CD8-positive, alpha-beta memory T cell (primary cell): ENCODE results near the gene COPB1. TPM values are rescaled to one million over a fixed set of nuclear protein-coding genes. Genes with fewer than 3 reads are reported as not detected.
A peak's percentile ranks its signal among the peaks of the same experiment; 100 is the strongest.

Experiments used
- CTCF ChIA-PET: fragments of 350-600 bp; sonication (Branson Sonifier 250); formaldehyde crosslinking; loops from one replicate; lab custom pipeline; 2021; ENCODE audit warnings: antibody characterized with exemption; lab: Charles Lee
- POLR2A ChIA-PET: fragments of 350-600 bp; sonication (Branson Sonifier 250); formaldehyde crosslinking; loops from one replicate; lab custom pipeline; 2021; ENCODE audit warnings: antibody characterized with exemption; lab: Charles Lee
- DNase-seq, 5 donors: peaks; one replicate each; pipeline versions ENCODE4 v3.0.0 to v3.0.0-alpha.2; 2020 to 2022; ENCODE audit warnings: mixed read lengths in 1 of 5
- H3K27ac ChIP-seq: one replicate; pipeline ENCODE4 v1.7.0; 2013; ENCODE audit warnings: low read depth, mild to moderate bottlenecking, low read length, moderate library complexity
- H3K27me3 ChIP-seq: 2 replicates; pipeline ENCODE4 v1.7.0; 2013; ENCODE audit warnings: low read length, mild to moderate bottlenecking; ENCODE audit not compliant: insufficient read depth, poor library complexity, severe bottlenecking
- H3K36me3 ChIP-seq: 2 replicates; pipeline ENCODE4 v1.7.0; 2013; ENCODE audit warnings: mild to moderate bottlenecking, low read length, moderate library complexity; ENCODE audit not compliant: insufficient read depth
- H3K4me1 ChIP-seq: 2 replicates; pipeline ENCODE4 v1.7.0; 2013; ENCODE audit warnings: mild to moderate bottlenecking, low read length, moderate library complexity; ENCODE audit not compliant: insufficient read depth
- H3K4me3 ChIP-seq: 2 replicates; pipeline ENCODE4 v1.7.0; 2013; ENCODE audit warnings: mild to moderate bottlenecking, low read length
- H3K9me3 ChIP-seq: 2 replicates; pipeline ENCODE4 v1.7.0; 2013; ENCODE audit warnings: mild to moderate bottlenecking, low read length
- H3K27ac Mint-ChIP-seq, 8 donors: one replicate each; pipeline ENCODE4 v1.8.0; 2020 to 2021; ENCODE audit warnings: mixed read lengths in 8 of 8, mild to moderate bottlenecking in 6 of 8, inconsistent platforms in 3 of 8, moderate library complexity in 3 of 8
- H3K27me3 Mint-ChIP-seq, 2 donors: one replicate each; pipeline ENCODE4 v1.8.0; 2020 to 2021; ENCODE audit warnings: mixed read lengths in 2 of 2, mild to moderate bottlenecking in 1 of 2, moderate library complexity in 1 of 2
- H3K36me3 Mint-ChIP-seq, 3 donors: one replicate each; pipeline ENCODE4 v1.8.0; 2020 to 2021; ENCODE audit warnings: mixed read lengths in 3 of 3, inconsistent platforms in 1 of 3, mild to moderate bottlenecking in 1 of 3
- H3K4me1 Mint-ChIP-seq, 3 donors: one replicate each; pipeline ENCODE4 v1.8.0; 2020 to 2021; ENCODE audit warnings: mixed read lengths in 3 of 3, inconsistent platforms in 1 of 3, mild to moderate bottlenecking in 1 of 3
- H3K4me3 Mint-ChIP-seq, 7 donors: one replicate each; pipeline ENCODE4 v1.8.0; 2020 to 2021; ENCODE audit warnings: mixed read lengths in 7 of 7, mild to moderate bottlenecking in 6 of 7, moderate library complexity in 4 of 7, inconsistent platforms in 2 of 7
- H3K9me3 Mint-ChIP-seq, 5 donors: one replicate each; pipeline ENCODE4 v1.8.0; 2020 to 2022; ENCODE audit warnings: mixed read lengths in 5 of 5, mild to moderate bottlenecking in 3 of 5, moderate library complexity in 2 of 5, inconsistent platforms in 1 of 5
- polyA plus RNA-seq: library from polyadenylated mRNA; unstranded; fragments of 300-500 nt; fragmentation: Illumina TruSeq; gene quantifications from one replicate; pipeline ENCODE4 v1.2.3, GENCODE V29; 2021
- total RNA-seq, 2 experiments: library from RNA; stranded (reverse); gene quantifications; one replicate each; pipeline ENCODE4 v1.2.3, GENCODE V29; 2021

The COPB1 gene
- total and polyA plus RNA-seq, 3 experiments from 2014 or later: 76.4 to 111 (median 104) TPM

DNA sequence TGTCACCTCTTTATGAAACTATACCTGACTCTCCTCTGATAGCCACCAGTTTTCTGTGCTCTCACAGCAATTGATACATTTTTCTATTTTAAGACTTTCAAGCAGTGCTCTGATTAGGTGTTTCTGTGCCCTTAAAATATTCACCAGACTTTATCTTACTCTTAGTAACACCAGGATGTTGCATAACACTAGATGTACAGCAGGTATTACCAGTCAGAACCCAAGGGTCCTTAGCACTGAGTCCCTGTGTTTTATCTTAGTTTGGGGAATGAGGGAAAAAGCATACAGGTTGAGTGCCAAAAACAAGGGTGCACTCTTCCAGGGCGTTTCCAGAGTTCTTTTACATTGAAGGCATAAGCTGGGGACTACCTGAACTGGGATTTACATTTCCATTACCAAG lies 51.4 kb downstream of the COPB1 start:
- DNase-seq: no peak
- no peaks in the 10 kb centered on the region for H3K9me3 ChIP-seq
- no peak overlapping the region for H3K27ac ChIP-seq
- ChIA-PET CTCF (no interaction called here), POLR2A (no interaction called here)
- peaks cover 3% of the 10 kb centered on the region for H3K36me3 ChIP-seq
- H3K27ac Mint-ChIP-seq: peak overlapping the region in 1 of 8 donors; percentile 24
- H3K27me3 Mint-ChIP-seq: no peaks in the 10 kb centered on the region
- no peak overlapping the region for H3K4me3 ChIP-seq
- no peaks in the 10 kb centered on the region for H3K27me3 ChIP-seq
- peaks cover 6% of the 10 kb centered on the region for H3K4me1 ChIP-seq
- no peaks in the 10 kb centered on the region for H3K9me3 Mint-ChIP-seq
- H3K4me1 Mint-ChIP-seq: peaks cover 27 to 44% (median 35%) of the 10 kb centered on the region in 3 donors
- no peak overlapping the region for H3K4me3 Mint-ChIP-seq
- H3K36me3 Mint-ChIP-seq: peaks cover 4 to 19% (median 9%) of the 10 kb centered on the region in 3 donors

DNA sequence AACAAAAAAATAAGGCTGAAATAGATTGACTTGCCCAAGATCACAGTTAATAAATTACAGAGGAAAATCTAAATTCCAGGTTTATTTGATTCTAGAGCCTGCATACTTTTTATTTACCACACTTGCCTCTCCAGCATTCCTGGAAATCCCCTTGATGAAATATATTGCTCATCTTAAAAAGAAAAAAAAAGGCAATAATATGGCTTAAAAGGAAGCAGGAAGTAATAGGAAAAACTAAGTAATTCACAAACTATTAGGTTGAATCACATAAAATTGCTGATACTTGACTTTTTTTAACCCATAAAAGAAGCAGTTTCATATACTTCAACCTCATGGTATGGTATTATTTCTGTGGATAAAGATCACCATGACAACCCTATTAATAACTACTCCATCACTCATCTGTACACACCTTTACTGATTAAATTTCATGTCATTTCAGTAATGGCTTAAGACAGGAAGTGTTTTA lies 52.9 kb downstream of the COPB1 start:
- Histone ChIP-seq H3K27me3 (no peaks in the 10 kb centered on the region), H3K9me3 (no peaks in the 10 kb centered on the region), H3K27ac (no peak overlapping the region), H3K4me3 (no peak overlapping the region), H3K4me1 (peaks cover 6% of the 10 kb centered on the region), H3K36me3 (no peaks in the 10 kb centered on the region)
- Mint-ChIP-seq H3K27me3 (no peaks in the 10 kb centered on the region), H3K36me3 (peaks cover 7 to 8% (median 7%) of the 10 kb centered on the region in 3 donors), H3K4me3 (no peak overlapping the region), H3K4me1 (peaks cover 23 to 35% (median 29%) of the 10 kb centered on the region in 3 donors), H3K27ac (no peak overlapping the region), H3K9me3 (no peaks in the 10 kb centered on the region)
- CTCF ChIA-PET: no interaction called here
- POLR2A ChIA-PET: no interaction called here
- DNase-seq: no peak

DNA sequence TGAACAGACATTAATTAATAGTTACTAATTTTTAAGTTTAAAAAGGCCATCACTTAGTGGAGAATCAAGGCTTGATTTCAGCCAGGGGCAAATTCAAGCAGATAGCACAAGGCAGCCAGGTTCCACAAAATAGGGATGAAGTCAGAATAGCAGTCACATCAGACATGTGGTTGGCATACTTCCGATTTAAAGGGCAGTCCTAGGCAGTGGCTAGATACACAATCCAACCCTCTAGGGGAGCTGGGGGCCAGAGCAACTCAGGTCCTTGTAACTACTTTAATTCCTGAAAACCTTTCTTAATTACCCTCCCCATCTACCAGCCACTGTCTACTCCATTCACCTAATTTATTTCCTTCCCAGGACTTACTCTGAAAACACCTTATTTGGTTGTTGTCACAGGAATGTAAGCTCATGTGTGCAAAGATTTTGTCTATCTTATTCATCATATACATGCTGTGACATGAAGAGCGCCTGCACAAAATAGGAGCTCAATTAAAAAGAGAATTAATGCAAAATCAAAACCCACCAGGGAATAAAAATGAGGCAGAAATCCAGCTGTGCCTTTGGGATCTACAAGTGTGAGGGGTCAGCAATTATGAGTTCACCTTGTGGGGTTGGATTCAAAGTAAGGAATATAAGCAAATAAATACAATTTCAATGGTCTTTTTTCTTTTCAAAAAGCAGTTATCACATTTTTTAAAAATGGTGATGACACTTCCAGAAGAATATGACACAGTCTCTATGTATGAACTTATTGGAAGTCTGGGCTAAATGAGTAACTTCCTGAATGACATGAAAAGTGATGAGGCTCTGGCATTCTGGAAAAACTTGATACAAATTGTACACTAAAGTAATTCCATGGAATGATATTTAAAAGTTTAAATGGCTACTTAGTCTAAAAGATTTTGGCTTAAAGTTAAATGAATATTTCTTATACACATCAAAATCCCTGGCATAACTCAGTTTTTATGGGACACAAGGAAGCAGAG lies 53.8 kb downstream of the COPB1 start:
- H3K36me3 Mint-ChIP-seq: peaks cover 6 to 9% (median 8%) of the 10 kb centered on the region in 3 donors
- Histone ChIP-seq H3K4me3 (no peak overlapping the region), H3K27me3 (no peaks in the 10 kb centered on the region), H3K27ac (no peak overlapping the region), H3K36me3 (no peaks in the 10 kb centered on the region), H3K9me3 (no peaks in the 10 kb centered on the region), H3K4me1 (peaks cover 6% of the 10 kb centered on the region)
- H3K4me3 Mint-ChIP-seq: no peak overlapping the region
- H3K27me3 Mint-ChIP-seq: no peaks in the 10 kb centered on the region
- H3K27ac Mint-ChIP-seq: no peak overlapping the region
- CTCF ChIA-PET: interaction anchor here (0.6 kb wide), 1 partner anchor 9 kb away, joined by 4 read pairs; no protein-coding TSS in a partner anchor
- H3K9me3 Mint-ChIP-seq: no peaks in the 10 kb centered on the region
- POLR2A ChIA-PET: no interaction called here
- DNase-seq: no peak
- H3K4me1 Mint-ChIP-seq: peaks cover 17 to 33% (median 29%) of the 10 kb centered on the region in 3 donors

DNA sequence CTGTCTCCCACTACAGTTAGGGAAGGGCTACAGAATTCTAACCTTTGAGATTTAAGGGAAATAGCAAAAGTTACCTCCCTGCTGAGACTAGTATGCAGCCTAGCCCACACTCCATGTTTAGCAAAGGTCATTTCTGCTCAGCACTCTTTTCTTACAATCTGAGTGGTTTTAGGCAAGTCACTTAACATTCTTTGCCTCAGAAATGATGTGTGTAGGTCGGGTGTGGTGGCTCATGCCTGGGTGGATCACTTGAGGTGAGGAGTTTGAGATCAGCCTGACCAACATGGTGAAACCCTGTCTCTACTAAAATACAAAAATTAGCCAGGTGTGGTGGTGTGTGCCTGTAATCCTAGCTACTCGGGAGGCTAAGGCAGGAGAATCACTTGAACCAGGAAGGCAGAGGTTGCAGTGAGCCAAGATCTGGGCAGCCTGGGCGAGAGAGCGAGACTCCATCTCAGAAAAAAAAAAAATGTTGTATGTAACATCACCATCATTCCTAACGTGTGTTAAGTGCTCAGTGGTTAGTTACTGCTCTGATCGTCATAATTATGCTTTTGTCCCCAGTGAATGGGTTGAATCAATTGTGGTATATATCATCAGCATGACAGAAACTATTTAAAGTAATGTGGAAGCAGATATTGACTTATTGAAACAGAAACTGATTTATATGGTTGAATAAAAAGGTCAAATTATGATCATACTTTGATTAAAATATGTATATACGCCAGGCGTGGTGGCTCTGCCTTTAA lies 55.0 kb downstream of the COPB1 start:
- Histone ChIP-seq H3K27ac (no peak overlapping the region), H3K9me3 (no peaks in the 10 kb centered on the region), H3K36me3 (no peaks in the 10 kb centered on the region), H3K27me3 (no peaks in the 10 kb centered on the region), H3K4me1 (peaks cover 15% of the 10 kb centered on the region), H3K4me3 (no peak overlapping the region)
- no peak for DNase-seq
- CTCF ChIA-PET: interaction anchor here (1.1 kb wide), 1 partner anchor 10 kb away, joined by 5 read pairs; no protein-coding TSS in a partner anchor
- Mint-ChIP-seq H3K4me1 (peaks cover 21 to 41% (median 32%) of the 10 kb centered on the region in 3 donors), H3K4me3 (no peak overlapping the region), H3K27me3 (no peaks in the 10 kb centered on the region), H3K9me3 (no peaks in the 10 kb centered on the region), H3K27ac (peak overlapping the region in 1 of 8 donors; percentile 41), H3K36me3 (peaks cover 2 to 5% (median 4%) of the 10 kb centered on the region in 3 donors)
- POLR2A ChIA-PET: no interaction called here

DNA sequence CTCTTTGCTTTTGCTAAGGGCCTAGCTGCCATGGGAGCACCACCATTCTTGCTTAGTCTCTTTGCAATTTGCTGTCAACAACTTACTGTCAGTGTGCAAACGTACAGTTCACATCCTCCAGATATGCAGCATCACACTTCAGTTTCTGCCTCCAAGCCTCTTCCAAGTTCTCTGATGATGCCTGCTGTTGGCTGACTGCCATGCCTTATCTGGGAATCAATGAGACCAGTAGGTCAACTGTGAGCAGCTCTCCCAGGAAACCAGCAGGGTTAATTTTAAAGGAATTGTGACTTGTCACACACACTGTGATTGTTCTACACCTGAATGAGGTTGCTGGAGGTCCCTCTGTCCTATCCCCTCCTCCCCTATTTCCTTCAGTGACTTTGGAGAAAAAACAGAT lies 56.0 kb downstream of the COPB1 start:
- Histone ChIP-seq H3K27ac (no peak overlapping the region), H3K4me1 (peaks cover 24% of the 10 kb centered on the region), H3K4me3 (no peak overlapping the region), H3K9me3 (no peaks in the 10 kb centered on the region), H3K27me3 (no peaks in the 10 kb centered on the region), H3K36me3 (no peaks in the 10 kb centered on the region)
- Mint-ChIP-seq H3K27ac (no peak overlapping the region), H3K27me3 (no peaks in the 10 kb centered on the region), H3K4me3 (no peak overlapping the region), H3K4me1 (peaks cover 31 to 47% (median 41%) of the 10 kb centered on the region in 3 donors), H3K9me3 (no peaks in the 10 kb centered on the region), H3K36me3 (peaks cover 2 to 5% (median 4%) of the 10 kb centered on the region in 3 donors)
- ChIA-PET CTCF (interaction anchor here (1.1 to 1.4 kb wide), 2 partner anchors 11 to 135 kb away, joined by 3 to 5 read pairs; no protein-coding TSS in a partner anchor), POLR2A (no interaction called here)
- no peak for DNase-seq

DNA sequence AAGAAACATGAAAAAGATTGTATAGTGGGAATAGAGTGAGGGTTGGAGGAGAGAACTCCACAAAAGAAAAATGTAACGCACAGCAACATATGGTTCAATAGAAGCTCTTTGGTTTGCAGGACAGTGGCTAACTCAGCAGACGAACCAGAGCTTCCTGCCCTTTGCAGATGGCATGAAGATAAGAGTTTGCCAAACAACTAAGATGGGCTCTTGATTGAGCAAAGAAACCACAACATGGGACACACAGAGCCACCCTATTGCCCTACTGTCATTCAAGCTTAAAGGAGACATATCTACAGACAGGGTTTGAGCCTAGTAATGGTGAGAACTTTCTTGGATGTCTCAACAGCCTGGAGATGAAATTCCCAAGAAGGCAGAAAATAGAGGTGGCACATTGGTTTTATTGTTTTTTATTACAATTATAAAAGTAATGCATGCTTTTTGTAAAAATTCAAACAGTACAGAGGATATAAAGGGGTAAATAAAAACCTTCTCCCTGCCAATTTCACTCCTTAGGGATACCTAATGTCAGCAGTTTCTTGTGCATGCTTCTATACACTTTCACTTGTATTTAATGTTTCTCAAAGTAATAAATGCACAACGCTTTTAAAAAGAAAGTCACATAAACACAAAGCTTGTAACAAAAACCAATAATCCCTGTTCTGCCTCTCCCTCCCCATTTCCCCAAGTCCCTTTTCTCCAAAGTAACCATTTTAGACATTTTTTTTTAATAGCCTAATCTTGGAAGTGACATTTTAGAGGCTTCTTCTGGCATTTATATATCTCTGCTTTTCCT lies 63.7 kb downstream of the COPB1 start:
- H3K27ac Mint-ChIP-seq: peak overlapping the region; percentile 6 to 82 (median 60)
- ChIA-PET CTCF (interaction anchor here (0.9 kb wide), 1 partner anchor 135 kb away, joined by 3 read pairs; no protein-coding TSS in a partner anchor), POLR2A (interaction anchor here (1.2 kb wide), 1 partner anchor 21 kb away, joined by 3 read pairs; no protein-coding TSS in a partner anchor)
- Histone ChIP-seq H3K36me3 (no peaks in the 10 kb centered on the region), H3K4me3 (no peak overlapping the region), H3K9me3 (no peaks in the 10 kb centered on the region), H3K4me1 (peaks cover 35% of the 10 kb centered on the region), H3K27ac (no peak overlapping the region), H3K27me3 (no peaks in the 10 kb centered on the region)
- peak in 1 of 5 donors; percentile 43 for DNase-seq
- H3K27me3 Mint-ChIP-seq: no peaks in the 10 kb centered on the region
- H3K36me3 Mint-ChIP-seq: peaks cover 0 to 24% (median 6%) of the 10 kb centered on the region in 3 donors
- peaks cover 45 to 57% (median 53%) of the 10 kb centered on the region in 3 donors for H3K4me1 Mint-ChIP-seq
- H3K9me3 Mint-ChIP-seq: peaks cover 0 to 18% (median 13%) of the 10 kb centered on the region in 5 donors
- H3K4me3 Mint-ChIP-seq: peak overlapping the region in 6 of 7 donors; percentile 21 to 68 (median 46)

DNA sequence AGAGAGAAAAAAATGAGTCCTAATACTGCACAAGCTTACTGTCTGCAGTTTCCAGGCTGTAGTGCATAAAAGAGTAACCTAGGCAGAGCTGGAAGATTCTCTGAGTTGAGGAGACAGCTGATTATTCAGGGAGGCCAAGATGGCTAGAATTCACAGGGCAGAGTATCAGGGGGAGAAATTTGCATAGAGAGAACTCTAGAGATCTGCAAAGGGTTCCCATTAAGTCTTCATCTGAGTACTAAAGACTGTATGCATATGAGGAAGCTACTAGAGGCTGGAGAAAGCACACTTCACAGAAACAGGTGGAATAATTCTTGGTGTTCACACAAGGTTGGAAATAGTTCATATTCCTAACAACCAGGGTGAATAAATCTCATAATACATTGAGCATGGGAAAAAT lies 74.0 kb downstream of the COPB1 start:
- Histone ChIP-seq H3K4me3 (no peak overlapping the region), H3K36me3 (no peaks in the 10 kb centered on the region), H3K4me1 (no peaks in the 10 kb centered on the region), H3K27me3 (no peaks in the 10 kb centered on the region), H3K27ac (no peak overlapping the region), H3K9me3 (no peaks in the 10 kb centered on the region)
- DNase-seq: no peak
- peaks cover 0 to 6% (median 5%) of the 10 kb centered on the region in 5 donors for H3K9me3 Mint-ChIP-seq
- H3K36me3 Mint-ChIP-seq: peaks cover 2 to 7% (median 5%) of the 10 kb centered on the region in 3 donors
- ChIA-PET POLR2A (no interaction called here), CTCF (no interaction called here)
- no peak overlapping the region for H3K27ac Mint-ChIP-seq
- no peaks in the 10 kb centered on the region for H3K27me3 Mint-ChIP-seq
- peak overlapping the region in 1 of 7 donors; percentile 43 for H3K4me3 Mint-ChIP-seq
- no peaks in the 10 kb centered on the region for H3K4me1 Mint-ChIP-seq
